Thyroid gland (tissue), 4 donors: Measurements from ENCODE around the gene EHD4.

Experiments
- CTCF ChIP-seq, 6 experiments: fragments of 200-600 bp in 3 of 6; fragments of 450-650 bp in 3 of 6; sonication (generic) in 3 of 6; IDR thresholded peaks; one replicate each; pipeline ENCODE4 v1.5.1; 2016 to 2019; ENCODE audit warnings: antibody characterized with exemption in 6 of 6, mild to moderate bottlenecking in 2 of 6, inconsistent platforms in 1 of 6, moderate library complexity in 1 of 6
- POLR2A ChIP-seq, 2 donors: fragments of 450-650 bp; IDR thresholded peaks; one replicate each; pipeline ENCODE4 v1.6.1; 2017; ENCODE audit warnings: antibody characterized with exemption in 2 of 2, mild to moderate bottlenecking in 2 of 2, moderate library complexity in 1 of 2

- TF ChIP-seq CTCF (IDR thresholded peaks at IDR 0.05), result no peak
- TF ChIP-seq POLR2A (IDR thresholded peaks at IDR 0.05), result no peak
Measured at GRCh38 chr15:41881550-41881919, 90.8 kb downstream of the EHD4 start.
